Neutrophil (primary cell): ENCODE results near the gene MTRF1.

ENCODE experiments used
- H3K27ac ChIP-seq: fragments of 200-600 bp; sonication (generic); 2 replicates; pipeline ENCODE4 v1.5.1; 2016; ENCODE audit warnings: mild to moderate bottlenecking, moderate library complexity
- H3K27me3 ChIP-seq: fragments of 200-600 bp; sonication (generic); 2 replicates; pipeline ENCODE4 v1.6.0; 2016; ENCODE audit warnings: mild to moderate bottlenecking
- H3K36me3 ChIP-seq: fragments of 200-600 bp; sonication (generic); 2 replicates; pipeline ENCODE4 v1.5.1; 2017
- H3K4me1 ChIP-seq, 2 experiments: fragments of 200-600 bp in 1 of 2; sonication (generic) in 1 of 2; 1 replicate in 1 of 2; 2 replicates in 1 of 2; pipeline versions ENCODE4 v1.5.1 to v1.6.1; 2013 to 2016; ENCODE audit warnings: low read depth in 1 of 2, low read length in 1 of 2, mild to moderate bottlenecking in 1 of 2, moderate library complexity in 1 of 2; ENCODE audit not compliant: control insufficient read depth in 1 of 2, insufficient read depth in 1 of 2
- H3K4me3 ChIP-seq, 2 experiments: fragments of 200-600 bp in 1 of 2; sonication (generic) in 1 of 2; 1 replicate in 1 of 2; 2 replicates in 1 of 2; pipeline ENCODE4 v1.5.1; 2013 to 2016; ENCODE audit warnings: low read depth in 1 of 2, low read length in 1 of 2, mild to moderate bottlenecking in 1 of 2, moderate library complexity in 1 of 2
- H3K9me3 ChIP-seq: fragments of 200-600 bp; sonication (generic); 2 replicates; pipeline ENCODE4 v1.5.1; 2016
- TF ChIP-seq, protein P1 (sequence below): fragments of 200-600 bp; sonication (generic); IDR thresholded peaks from 2 replicates; pipeline ENCODE4 v1.5.1; 2016; ENCODE audit warnings: antibody characterized with exemption

Gene MTRF1

DNA sequence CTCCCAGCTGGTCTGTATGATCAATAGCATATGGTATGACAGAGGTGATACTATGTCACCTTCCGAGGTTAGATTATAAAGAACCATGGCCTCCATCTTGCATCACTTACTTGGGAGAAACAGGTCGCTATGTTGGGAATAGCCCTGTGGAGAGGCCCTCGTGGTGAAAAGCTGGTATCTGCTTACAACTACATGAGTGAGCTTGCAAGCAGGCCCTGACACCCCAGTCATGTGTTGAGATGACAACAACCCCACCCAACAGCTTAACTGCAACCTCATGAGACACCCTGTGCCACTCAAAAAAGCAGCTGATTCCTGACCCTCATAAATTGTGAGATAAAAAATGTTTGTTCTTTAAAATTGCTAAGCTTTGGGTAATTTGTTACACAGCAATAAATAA, 18.8 kb downstream of the MTRF1 start:
- H3K9me3 ChIP-seq = no peaks in the 10 kb centered on the region
- H3K4me3 ChIP-seq = no peak overlapping the region
- H3K4me1 ChIP-seq = no peaks in the 10 kb centered on the region
- no peaks in the 10 kb centered on the region for H3K27me3 ChIP-seq
- no peak overlapping the region for H3K27ac ChIP-seq
- peaks cover 33% of the 10 kb centered on the region for H3K36me3 ChIP-seq
- TF ChIP-seq, protein P1, sequence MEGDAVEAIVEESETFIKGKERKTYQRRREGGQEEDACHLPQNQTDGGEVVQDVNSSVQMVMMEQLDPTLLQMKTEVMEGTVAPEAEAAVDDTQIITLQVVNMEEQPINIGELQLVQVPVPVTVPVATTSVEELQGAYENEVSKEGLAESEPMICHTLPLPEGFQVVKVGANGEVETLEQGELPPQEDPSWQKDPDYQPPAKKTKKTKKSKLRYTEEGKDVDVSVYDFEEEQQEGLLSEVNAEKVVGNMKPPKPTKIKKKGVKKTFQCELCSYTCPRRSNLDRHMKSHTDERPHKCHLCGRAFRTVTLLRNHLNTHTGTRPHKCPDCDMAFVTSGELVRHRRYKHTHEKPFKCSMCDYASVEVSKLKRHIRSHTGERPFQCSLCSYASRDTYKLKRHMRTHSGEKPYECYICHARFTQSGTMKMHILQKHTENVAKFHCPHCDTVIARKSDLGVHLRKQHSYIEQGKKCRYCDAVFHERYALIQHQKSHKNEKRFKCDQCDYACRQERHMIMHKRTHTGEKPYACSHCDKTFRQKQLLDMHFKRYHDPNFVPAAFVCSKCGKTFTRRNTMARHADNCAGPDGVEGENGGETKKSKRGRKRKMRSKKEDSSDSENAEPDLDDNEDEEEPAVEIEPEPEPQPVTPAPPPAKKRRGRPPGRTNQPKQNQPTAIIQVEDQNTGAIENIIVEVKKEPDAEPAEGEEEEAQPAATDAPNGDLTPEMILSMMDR = no peak

DNA sequence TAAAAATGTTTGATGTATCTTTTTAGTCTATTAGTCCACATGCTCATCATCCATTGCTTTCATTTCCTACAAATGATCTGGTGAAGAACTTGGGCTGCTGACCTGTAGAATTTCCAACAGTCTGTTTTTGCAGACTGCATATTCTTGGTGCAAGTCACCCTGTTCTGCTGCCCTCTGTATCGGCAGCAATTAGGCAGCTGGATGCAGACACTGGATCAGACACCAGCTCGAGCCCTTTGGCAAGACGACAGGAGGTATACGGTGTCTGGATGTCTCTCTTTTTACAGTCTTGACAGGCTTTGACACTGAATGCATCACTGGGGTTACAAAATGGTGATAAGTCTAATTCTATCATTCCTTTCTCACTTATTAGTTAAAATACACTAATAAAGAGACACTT, 21.8 kb downstream of the MTRF1 start:
- TF ChIP-seq, protein P1 = no peak

DNA sequence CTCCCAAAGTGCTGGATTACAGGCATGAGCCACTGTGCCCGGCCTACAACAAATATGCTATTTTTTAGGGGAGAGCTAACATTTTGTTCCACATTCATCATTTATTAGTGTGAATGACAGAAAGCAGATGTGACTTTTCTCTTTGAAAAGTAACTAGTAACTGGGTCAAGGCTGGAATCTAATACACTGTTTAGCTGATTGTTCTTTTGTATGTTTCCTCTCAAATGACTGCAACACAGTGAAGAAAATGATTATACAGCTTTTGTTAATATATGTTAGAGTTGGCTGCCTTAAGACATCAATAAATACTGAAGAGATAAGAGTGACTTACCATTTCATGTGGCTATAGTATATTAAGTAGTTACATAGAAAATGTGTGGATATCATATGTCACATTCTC, 27.0 kb downstream of the MTRF1 start:
- Histone ChIP-seq H3K4me1 (peaks cover 3 to 4% of the 10 kb centered on the region in 2 experiments), H3K27me3 (no peaks in the 10 kb centered on the region), H3K27ac (no peak overlapping the region), H3K36me3 (peaks cover 16% of the 10 kb centered on the region), H3K9me3 (no peaks in the 10 kb centered on the region), H3K4me3 (no peak overlapping the region)
- TF ChIP-seq, protein P1 = no peak

More for the DNA sequence above, 21.8 kb downstream of the MTRF1 start:
- Histone ChIP-seq H3K4me1 (no peaks in the 10 kb centered on the region), H3K9me3 (no peaks in the 10 kb centered on the region), H3K4me3 (no peak overlapping the region), H3K36me3 (peaks cover 13% of the 10 kb centered on the region), H3K27me3 (no peaks in the 10 kb centered on the region), H3K27ac (no peak overlapping the region)

DNA sequence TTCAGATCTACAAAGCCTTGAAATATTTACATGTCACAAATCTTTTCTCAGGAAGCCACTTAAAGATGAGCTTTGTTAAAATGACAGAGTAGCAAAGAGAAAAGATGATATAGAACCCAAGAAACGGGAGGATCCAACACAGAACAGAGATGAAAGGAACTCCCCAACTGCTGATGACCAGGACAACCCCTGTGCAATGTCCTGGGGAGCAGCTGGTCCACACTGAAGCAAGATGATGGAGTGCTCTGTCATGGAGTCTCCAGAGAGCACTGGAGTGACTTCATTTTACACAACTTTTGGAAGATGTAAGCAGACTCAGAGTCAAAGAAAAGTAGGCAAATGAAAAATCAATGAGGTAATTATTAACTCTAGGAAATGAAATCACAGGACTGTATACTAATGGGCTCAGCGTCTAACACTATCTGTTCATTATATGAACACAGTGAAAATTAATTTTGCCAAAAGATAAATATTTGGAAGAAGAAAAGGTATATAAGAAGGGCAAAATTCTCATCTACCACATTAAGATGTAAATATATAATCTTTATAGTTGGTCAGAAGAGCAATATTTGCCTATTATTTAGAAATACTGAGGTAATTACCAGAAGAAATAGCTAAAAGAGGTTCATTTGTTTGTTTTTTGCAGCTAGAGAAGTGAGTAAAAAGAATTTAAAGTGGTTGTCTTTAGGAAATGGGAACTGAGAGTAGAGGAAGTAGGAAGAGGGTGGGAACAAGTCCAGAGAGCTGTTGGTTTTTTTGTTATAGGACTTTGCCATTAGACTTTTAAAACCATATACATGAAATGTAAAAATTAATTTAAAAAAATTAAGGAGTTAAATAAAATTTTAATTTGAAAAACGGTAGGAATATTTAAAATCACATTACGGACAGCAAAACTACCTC, 30.5 kb downstream of the MTRF1 start:
- no peak overlapping the region for H3K27ac ChIP-seq
- H3K36me3 ChIP-seq = peaks cover 16% of the 10 kb centered on the region
- H3K9me3 ChIP-seq = no peaks in the 10 kb centered on the region
- peaks cover 3 to 4% of the 10 kb centered on the region in 2 experiments for H3K4me1 ChIP-seq
- H3K27me3 ChIP-seq = no peaks in the 10 kb centered on the region
- TF ChIP-seq, protein P1 = no peak
- H3K4me3 ChIP-seq = no peak overlapping the region

DNA sequence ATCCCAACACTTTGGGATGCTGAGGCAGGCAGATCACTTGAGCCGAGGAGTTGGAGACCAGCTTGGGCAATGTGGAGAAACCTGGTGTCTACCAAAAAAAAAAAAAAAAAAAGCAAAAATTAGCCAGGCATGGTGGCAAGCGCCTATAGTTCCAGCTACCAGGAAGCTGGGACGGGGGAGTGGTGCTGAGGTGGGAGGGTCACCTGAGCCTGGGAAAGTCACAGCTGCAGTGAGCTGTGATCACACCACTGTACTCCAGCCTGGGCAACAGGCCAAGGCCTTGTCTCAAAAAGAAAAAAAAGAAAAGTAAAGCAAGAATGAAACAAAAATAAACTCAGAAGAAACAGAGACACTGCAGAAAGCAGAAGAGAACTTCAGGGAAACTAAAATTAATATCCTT, 31.6 kb downstream of the MTRF1 start:
- no peaks in the 10 kb centered on the region for H3K27me3 ChIP-seq
- no peaks in the 10 kb centered on the region for H3K9me3 ChIP-seq
- no peak overlapping the region for H3K27ac ChIP-seq
- no peak overlapping the region for H3K4me3 ChIP-seq
- peaks cover 15% of the 10 kb centered on the region for H3K36me3 ChIP-seq
- TF ChIP-seq, protein P1 = no peak
- peaks cover 3 to 4% of the 10 kb centered on the region in 2 experiments for H3K4me1 ChIP-seq
